ENCODE measurements around the gene FTO.

The FTO gene

DNA sequence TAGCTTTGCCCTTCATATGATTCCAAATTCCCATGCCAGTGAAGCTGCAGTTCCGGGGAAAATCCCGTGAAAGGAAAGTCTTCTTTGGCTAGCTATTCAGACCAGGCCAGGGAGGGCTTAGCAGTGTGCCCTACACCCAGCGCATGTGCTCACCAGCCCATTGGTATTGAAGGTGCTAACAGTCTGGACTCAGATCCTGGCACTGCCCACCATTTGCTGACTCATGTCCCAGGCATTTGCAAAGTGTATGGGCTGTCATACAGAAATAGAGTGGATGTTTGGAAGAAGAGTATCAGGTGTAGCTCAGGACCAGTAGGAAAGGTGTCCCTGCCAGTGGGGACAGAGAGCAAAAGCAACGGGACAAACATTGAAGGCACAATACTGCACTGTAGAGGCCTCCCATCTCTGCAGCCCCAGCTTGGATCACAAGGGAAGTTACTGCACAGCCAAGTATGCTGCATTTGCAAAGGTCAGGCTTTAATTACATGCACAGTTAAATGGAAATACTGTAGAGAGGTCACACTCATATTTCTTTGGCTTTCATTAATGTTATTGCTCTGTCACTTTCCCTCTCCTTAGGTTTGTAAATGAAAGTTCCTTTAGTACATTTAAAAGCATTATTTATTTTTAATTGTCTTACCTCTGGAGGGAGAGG lies 362.6 kb downstream of the FTO start:
- FAIRE-seq: no peak
- DNase-seq (ENCODE audit: insufficient read length, low spot score): no peak

DNA sequence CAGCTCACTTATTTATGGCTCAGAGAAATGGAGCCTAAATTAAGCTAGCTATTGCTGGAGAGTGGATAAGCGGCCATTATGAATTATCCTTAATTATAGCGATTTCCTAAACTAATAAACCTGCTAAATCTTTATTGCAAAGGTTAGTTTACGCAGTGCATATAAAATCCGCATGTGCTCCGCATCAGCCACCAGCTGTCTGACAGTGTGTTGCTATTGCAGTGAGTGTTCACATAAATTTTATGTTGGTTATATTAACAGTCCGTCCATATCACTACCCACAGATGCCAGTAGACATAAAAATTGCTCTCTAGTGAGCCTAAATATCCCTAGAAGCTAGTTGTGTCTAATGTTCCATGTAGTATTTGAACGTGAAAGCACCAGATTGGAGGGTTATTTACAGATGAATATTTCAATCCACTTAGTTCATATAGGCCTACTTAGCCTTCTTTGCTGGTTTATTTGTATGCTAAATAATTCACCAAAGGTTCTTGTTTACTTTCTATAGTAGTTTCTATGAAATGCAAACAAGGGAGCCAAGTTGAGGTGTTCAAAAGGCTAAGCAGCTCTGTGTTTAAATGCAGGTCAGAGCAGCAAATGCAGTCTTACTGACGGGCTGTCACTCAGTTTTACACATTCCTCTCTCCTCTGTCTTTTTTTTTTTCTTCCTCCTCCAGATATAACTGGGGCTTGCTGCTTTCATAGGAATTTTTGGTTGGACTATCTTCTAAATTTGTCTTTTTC lies 363.5 kb downstream of the FTO start:
- DNase-seq (ENCODE audit: insufficient read length, low spot score) (no peak), FAIRE-seq (no peak)

DNA sequence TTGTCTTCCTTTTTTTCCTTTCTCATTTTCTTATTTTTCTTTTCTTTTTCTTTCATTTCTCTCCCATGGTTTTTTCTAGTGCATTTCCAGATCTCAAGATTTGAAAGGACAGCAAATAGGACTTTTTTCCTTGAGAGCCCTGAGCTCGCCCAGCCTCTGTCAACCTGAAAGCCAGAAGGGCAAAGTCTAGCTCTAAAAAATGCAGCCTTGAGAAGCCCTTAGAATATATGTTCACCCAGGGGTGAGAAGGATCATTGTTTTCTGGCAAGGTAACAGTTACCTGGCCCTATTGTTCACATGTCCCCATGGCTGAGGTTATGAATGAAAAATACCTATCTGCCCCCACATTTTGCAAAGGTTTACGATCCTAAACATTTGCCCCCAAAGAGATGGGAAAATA lies 364.3 kb downstream of the FTO start:
- DNase-seq (ENCODE audit: insufficient read length, low spot score) (no peak), FAIRE-seq (no peak)

DNA sequence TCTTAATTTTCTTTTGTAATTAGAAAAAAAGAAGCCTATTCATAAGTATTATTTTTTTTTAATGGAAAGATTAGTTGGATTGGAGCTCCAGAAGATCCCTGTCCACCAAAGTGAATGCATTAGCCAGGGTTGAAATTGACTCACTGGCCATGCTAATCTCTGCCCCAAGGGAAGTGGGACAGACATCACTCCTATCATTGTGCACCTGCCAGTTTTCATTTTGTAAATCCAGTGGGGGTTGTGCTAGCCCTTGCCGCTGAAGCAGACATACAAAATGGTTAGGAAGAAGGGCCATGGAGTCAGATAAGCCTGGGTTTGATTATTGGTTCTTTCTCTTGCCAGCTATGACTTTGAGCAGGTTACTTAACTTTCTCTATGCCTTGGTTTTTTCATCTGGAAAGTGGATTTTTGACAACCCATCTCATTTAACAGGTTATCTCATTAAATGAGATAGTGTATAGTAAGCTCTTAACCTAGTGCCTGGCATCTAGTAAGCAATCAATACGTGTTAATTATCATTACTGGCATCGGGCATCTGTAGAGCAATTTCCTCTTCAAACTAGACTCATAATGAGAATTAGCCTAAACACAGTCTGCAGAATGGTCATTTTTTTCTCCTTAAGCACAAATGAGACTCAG lies 365.8 kb downstream of the FTO start:
- DNase-seq (ENCODE audit: insufficient read length, low spot score): no peak
- no peak for FAIRE-seq

DNA sequence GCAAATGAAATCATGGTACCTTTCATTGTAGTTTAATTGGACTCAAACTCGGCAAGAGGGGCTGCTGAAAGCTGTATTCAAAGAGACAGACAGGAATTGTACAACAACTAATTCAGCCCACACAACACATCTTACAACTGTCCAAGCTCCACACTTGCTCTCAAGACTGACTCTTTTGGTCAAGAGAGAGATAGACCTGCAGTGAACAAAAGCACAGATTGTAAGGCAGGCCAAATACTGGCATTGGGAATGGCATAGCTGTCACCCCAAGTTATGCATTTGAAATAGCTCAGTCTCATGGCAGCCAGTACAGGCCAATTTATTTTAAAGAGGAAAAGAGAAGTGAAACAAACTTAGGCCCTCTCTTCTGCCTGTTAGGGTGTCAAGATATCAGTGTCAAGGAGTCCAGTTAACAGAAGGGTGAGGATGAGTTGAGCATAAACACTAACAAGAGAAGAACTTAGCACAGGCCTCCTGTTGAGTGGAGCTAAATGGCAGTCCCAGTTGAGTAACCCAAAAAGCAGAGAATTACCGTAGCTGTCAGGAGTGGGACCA lies 366.9 kb downstream of the FTO start:
- DNase-seq (ENCODE audit: insufficient read length, low spot score): peak; percentile 5
- no peak for FAIRE-seq

DNA sequence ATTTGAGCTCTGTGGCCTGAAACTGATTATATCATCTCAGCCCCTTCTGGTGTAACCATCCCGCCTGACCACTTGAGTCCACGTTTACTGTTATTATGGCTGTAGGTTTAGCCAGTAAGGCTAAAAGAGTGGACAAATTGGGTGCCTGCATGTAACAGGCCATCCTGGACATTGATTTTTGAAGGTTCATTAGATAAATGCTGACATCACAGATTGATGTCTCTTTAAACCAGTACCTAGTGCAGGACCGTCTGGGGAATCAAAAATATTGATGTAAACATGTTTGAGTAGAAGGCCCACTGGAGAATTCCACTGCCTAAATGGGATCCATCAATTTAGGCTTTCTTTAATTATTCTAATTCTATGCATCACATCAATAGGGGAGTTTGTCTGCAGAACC lies 367.6 kb downstream of the FTO start:
- FAIRE-seq: no peak
- no peak for DNase-seq (ENCODE audit: insufficient read length, low spot score)

DNA sequence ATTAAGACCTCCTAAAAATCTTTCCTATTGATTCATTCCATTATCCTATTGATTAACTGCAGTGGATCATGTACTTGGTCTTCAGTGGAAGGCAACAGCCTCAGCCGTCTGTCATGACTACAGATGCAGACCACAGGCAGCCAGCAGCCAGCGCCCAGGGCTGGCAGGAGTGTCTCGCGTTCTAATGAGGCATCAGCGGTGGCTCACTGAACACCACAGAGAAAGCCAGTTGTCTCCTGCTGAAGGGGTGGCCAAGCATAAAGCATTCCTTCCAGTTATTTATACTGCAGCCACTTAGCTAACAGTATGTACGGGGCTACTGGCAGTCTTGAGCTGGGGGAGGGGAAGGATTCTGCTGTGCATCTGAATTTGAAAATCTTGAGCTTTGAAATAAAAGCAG lies 368.3 kb downstream of the FTO start:
- FAIRE-seq (no peak), DNase-seq (ENCODE audit: insufficient read length, low spot score) (no peak)

GRCh38 chr16:54073356-54073755 lies 369.4 kb downstream of the FTO start:
- no peak for FAIRE-seq
- no peak for DNase-seq (ENCODE audit: insufficient read length, low spot score)

GRCh38 chr16:54075446-54075845 lies 371.5 kb downstream of the FTO start:
- FAIRE-seq (no peak), DNase-seq (ENCODE audit: insufficient read length, low spot score) (no peak)

GRCh38 chr16:54076006-54076504 lies 372.1 kb downstream of the FTO start:
- DNase-seq (ENCODE audit: insufficient read length, low spot score): no peak
- no peak for FAIRE-seq

DNA sequence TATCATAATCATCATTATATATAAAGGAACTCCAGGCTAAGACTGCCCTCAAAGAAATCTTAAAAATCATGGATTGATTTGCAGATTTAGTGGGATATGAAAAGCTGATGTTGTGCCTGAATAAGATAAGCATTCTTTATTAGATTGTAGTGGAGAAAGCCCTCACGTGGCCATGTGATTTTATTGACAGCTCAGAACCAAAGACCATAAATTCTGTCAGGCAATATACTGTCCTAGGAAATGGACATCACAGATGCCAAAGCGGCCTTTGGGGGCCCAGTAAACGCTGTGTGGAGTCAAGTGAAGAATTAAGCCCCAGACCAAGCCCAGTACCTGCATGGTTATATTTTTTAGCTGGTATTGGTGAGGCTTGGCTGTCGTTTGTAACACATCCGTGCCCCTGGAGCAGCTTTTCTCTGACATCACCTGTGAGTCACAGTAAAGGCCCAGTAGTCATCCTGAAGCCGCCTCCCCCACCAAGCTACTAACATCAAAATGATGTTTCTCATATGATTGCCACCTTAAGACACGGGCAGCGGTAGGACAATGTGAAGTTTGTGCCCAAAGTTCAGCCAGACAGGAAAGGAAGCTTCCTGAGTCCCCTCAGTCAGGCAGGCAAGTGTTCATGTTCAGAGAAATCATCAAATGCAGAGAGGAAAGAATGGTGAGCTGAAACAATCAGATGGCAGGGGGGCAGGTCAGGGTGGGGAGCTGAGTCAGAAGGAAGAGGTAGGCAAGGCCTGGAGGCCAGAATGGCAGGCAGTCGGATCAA lies 373.3 kb downstream of the FTO start:
- DNase-seq (ENCODE audit: insufficient read length, low spot score) (no peak), FAIRE-seq (no peak)

- DNase-seq (ENCODE audit: insufficient read length, low spot score) (no peak), FAIRE-seq (no peak)
These were observed 376.6 kb downstream of the FTO start for GRCh38 chr16:54080524-54081008.

DNA sequence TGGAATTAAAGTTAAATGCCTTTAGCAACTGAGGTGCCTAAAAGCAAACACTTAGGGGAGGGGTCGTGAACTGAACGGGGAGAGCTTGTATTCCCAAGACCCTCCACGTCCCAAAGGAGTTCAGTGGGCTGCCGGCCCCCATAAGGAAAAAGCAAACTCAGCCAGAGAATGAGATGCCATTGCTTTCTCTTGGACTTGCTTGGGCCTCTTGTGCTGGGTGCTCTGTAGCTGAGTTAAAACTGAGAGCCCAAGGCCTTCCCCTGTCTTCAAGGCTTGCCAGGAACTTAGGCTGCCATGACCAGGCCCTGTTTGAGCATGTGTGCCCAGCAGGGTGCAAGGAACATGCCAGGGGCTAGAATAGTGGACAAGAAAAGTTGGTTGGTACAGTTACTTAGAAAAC lies 382.8 kb downstream of the FTO start:
- DNase-seq (ENCODE audit: insufficient read length, low spot score) (no peak), FAIRE-seq (no peak)

- no peak for FAIRE-seq
These were observed 386.6 kb downstream of the FTO start for GRCh38 chr16:54090602-54091001.

GRCh38 chr16:54093281-54093680 lies 389.3 kb downstream of the FTO start:
- DNase-seq (ENCODE audit: insufficient read length, low spot score) (no peak), FAIRE-seq (no peak)

More at GRCh38 chr16:54090602-54091001, 386.6 kb downstream of the FTO start:
- no peak for DNase-seq (ENCODE audit: insufficient read length, low spot score)

GRCh38 chr16:54094641-54095040 lies 390.7 kb downstream of the FTO start:
- no peak for FAIRE-seq
- no peak for DNase-seq (ENCODE audit: insufficient read length, low spot score)

GRCh38 chr16:54096607-54097006 lies 392.7 kb downstream of the FTO start:
- DNase-seq (ENCODE audit: insufficient read length, low spot score) (no peak), FAIRE-seq (no peak)

GRCh38 chr16:54097774-54098173 lies 393.8 kb downstream of the FTO start:
- FAIRE-seq (no peak), DNase-seq (ENCODE audit: insufficient read length, low spot score) (no peak)

DNA sequence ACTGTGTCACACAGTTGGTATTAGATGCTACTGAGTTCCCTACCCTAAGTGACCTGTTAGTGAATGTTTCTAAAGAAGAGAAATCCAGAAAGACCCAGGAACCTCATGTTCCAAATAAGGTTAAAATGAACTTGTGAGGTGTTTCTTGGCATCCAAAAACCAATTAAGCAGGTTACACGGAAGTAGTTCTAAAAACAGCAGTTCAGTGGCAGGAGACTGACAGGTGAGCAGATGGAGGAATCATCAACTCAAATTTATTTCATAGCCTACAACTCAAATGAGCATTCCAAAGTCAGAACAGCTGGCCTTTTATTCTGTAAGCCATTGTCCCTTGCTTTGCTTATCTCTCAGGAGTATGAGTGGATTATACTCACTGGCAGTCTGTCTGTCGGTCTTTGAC lies 394.3 kb downstream of the FTO start:
- DNase-seq (ENCODE audit: insufficient read length, low spot score): no peak
- FAIRE-seq: no peak

DNA sequence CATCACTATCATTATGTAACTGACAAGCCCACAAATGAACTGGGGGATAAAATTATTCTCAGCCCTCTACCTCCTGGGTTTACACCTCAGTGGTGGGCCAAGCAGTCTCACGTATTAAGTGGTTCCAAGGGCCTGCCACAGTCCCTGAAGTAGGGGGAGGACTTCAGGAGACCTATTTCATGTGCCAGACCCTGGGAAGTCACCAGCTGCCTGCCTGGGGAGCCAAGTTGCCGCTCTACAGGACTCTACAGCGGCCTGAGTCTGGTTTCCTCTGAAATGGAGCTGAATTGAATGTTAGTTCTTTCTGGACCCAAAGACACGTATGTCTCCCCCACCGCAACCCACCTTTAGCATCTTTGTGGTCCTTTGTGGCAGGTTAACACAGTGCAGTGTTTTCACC lies 395.7 kb downstream of the FTO start:
- DNase-seq (ENCODE audit: insufficient read length, low spot score) (no peak), FAIRE-seq (no peak)

Data from GM19239 (cell line).